GM20431 (cell line): ENCODE measurements around the gene SACM1L.
"Not testable (repeated sequence)": the region's sequence is repeated elsewhere in the genome, so short reads cannot be mapped to it uniquely, and the experiment has no call there.

Experiments
- in situ Hi-C: fragments of 300-500 bp; cut with MseI, MboI; formaldehyde crosslinking; loops from one replicate; pipeline ENCODE4 v1.15.0; 2020; ENCODE audit warnings: low sequenced_read_pairs; ENCODE audit not compliant: unreplicated experiment

SACM1L gene

GRCh38 chr3:45736707-45737106 lies 47.5 kb downstream of the SACM1L start:
- in situ Hi-C loops = no loop called here

- in situ Hi-C loops = no loop called here
Measured at GRCh38 chr3:45737234-45737633, 48.0 kb downstream of the SACM1L start.

- in situ Hi-C loops = no loop called here
Measured at GRCh38 chr3:45739991-45740390, 50.8 kb downstream of the SACM1L start.

GRCh38 chr3:45741247-45741646 lies 52.1 kb downstream of the SACM1L start:
- in situ Hi-C loops = no loop called here

- in situ Hi-C loops = no loop called here
Measured at GRCh38 chr3:45741742-45742460, 52.7 kb downstream of the SACM1L start.

GRCh38 chr3:45742461-45743089 lies 53.4 kb downstream of the SACM1L start:
- in situ Hi-C loops = no loop called here

- in situ Hi-C loops = no loop called here
Measured at GRCh38 chr3:45746165-45746776, 57.1 kb downstream of the SACM1L start.

GRCh38 chr3:45746777-45747622 lies 57.8 kb downstream of the SACM1L start:
- in situ Hi-C loops = no loop called here

- in situ Hi-C loops = no loop called here
Measured at GRCh38 chr3:45748068-45748467, 58.9 kb downstream of the SACM1L start.

GRCh38 chr3:45749036-45749600 lies 59.9 kb downstream of the SACM1L start:
- in situ Hi-C loops = not testable (repeated sequence)

GRCh38 chr3:45749880-45750279 lies 60.7 kb downstream of the SACM1L start:
- in situ Hi-C loops = loop anchor here (25.0 kb wide), 2 partner anchors 312 to 637 kb away; no protein-coding TSS in a partner anchor

GRCh38 chr3:45751537-45752242 lies 62.5 kb downstream of the SACM1L start:
- in situ Hi-C loops = loop anchor here (25.0 kb wide), 2 partner anchors 311 to 636 kb away; no protein-coding TSS in a partner anchor

- in situ Hi-C loops = loop anchor here (25.0 kb wide), 2 partner anchors 309 to 634 kb away; no protein-coding TSS in a partner anchor
Measured at GRCh38 chr3:45753095-45753494, 63.9 kb downstream of the SACM1L start.

GRCh38 chr3:45754461-45754860 lies 65.3 kb downstream of the SACM1L start:
- in situ Hi-C loops = loop anchor here (25.0 kb wide), 2 partner anchors 308 to 633 kb away; no protein-coding TSS in a partner anchor

- in situ Hi-C loops = loop anchor here (25.0 kb wide), 2 partner anchors 306 to 631 kb away; no protein-coding TSS in a partner anchor
Measured at GRCh38 chr3:45756055-45756454, 66.9 kb downstream of the SACM1L start.

- in situ Hi-C loops = loop anchor here (25.0 kb wide), 2 partner anchors 305 to 630 kb away; no protein-coding TSS in a partner anchor
Measured at GRCh38 chr3:45757141-45757540, 67.9 kb downstream of the SACM1L start.

GRCh38 chr3:45758871-45759270 lies 69.7 kb downstream of the SACM1L start:
- in situ Hi-C loops = loop anchor here (25.0 kb wide), 2 partner anchors 303 to 628 kb away; no protein-coding TSS in a partner anchor

GRCh38 chr3:45759851-45760250 lies 70.7 kb downstream of the SACM1L start:
- in situ Hi-C loops = loop anchor here (10.0 to 25.0 kb wide), 3 partner anchors 165 to 627 kb away; no protein-coding TSS in a partner anchor
